Measurements from ENCODE around the gene SLC9A8. TPM values are rescaled to one million over a fixed set of nuclear protein-coding genes. Genes with fewer than 3 reads are reported as not detected.

SLC9A8 gene
- total and polyA plus RNA-seq, 4 donors, result 9.3 to 14.0 (median 11.3) TPM

DNA sequence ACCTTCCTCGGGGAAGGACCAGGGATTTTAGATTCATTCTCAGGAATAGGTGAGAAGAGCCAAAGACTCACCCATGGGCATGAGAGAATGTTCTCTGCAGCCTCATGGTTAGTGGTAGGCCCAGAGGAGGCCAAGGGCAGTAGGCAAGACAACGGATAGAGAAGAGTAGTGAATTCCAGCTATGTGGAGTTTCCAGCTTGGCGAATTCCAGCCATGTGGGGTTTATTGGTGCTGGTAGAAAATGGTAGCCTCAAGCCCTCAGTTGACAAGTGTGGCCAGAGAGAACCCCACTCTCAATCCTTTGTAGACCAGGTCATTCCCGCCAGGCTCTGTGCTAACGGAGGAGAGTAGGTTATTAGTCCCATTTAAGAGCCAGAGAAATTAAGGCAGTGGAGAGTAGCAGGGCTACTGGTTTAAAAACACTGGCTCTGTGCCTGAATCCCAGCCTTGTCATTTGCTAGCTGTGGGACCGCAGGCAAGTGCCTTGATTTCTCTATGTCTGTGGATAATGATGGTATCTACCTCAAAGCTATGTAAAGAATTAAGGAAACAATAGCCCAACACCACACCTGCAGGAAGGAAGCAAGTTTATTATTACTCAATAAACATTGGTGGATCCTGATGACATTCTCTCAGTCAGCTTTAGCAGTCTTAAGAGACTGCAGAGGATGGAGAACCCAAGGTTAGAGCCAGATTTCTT lies 2.0 kb upstream of the SLC9A8 start:
- no peak overlapping the region for H3K4me3 ChIP-seq (ENCODE audit: low read depth, low read length)
- WGBS (ENCODE audit: insufficient coverage), result 92% methylated on average over 4 of the region's 6 CpGs
- H3K36me3 ChIP-seq (ENCODE audit: control insufficient read depth, insufficient read depth, low read length), result peaks cover 3% of the 10 kb centered on the region
- DNase-seq (ENCODE audit: low read depth in 4 of 6, low spot score in 6 of 6), result no peak
- no peaks in the 10 kb centered on the region for H3K27me3 ChIP-seq (ENCODE audit: control insufficient read depth, insufficient read depth, low read length)
- no peaks in the 10 kb centered on the region for H3K9me3 ChIP-seq (ENCODE audit: control insufficient read depth, insufficient read depth, low read length)
- H3K27ac ChIP-seq (ENCODE audit: low read depth, low read length), result no peak overlapping the region
- H3K4me1 ChIP-seq (ENCODE audit: control insufficient read depth, insufficient read depth, low read length), result peaks cover 13% of the 10 kb centered on the region

DNA sequence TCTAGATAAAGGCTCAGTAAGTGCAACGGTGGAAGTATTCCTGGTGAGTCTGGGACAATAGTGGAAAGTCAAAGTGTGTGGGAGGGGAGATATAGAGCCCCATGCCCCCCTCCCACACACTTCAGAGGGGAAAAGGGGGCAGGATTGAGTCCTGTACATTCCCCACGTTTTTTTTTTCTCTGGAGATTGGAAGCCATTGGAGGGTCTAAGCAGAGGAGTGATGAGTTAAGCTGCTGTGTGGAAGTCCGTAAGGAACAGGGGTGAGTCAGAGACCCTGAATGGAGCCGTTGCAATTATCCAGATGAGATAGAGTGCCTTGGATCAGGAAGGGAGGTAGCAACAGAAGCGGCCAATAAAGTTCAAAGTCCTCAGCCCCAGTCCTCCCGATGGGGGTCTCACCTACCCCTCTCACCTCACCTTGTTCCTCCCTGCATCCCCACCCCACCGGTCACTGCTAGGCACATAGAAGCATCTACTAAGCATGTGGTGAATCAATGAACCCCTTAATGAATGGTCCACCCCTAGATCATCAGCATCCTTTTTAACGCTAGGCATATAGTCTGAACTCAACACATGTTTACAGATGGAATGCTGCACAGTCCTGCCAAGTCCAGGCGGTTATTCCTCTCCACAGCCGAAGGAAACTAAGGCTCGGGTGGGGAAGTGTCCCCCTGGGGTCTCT lies 662 bp upstream of the SLC9A8 start:
- DNase-seq (ENCODE audit: low read depth in 4 of 6, low spot score in 6 of 6), result no peak
- Histone ChIP-seq H3K4me1 (ENCODE audit: control insufficient read depth, insufficient read depth, low read length) (peaks cover 13% of the 10 kb centered on the region), H3K27ac (ENCODE audit: low read depth, low read length) (peak overlapping the region; percentile 82), H3K9me3 (ENCODE audit: control insufficient read depth, insufficient read depth, low read length) (no peaks in the 10 kb centered on the region), H3K4me3 (ENCODE audit: low read depth, low read length) (peak overlapping the region; percentile 83), H3K36me3 (ENCODE audit: control insufficient read depth, insufficient read depth, low read length) (peaks cover 14% of the 10 kb centered on the region), H3K27me3 (ENCODE audit: control insufficient read depth, insufficient read depth, low read length) (no peaks in the 10 kb centered on the region)
- 21% methylated on average over 8 of the region's 11 CpGs for WGBS (ENCODE audit: insufficient coverage)

DNA sequence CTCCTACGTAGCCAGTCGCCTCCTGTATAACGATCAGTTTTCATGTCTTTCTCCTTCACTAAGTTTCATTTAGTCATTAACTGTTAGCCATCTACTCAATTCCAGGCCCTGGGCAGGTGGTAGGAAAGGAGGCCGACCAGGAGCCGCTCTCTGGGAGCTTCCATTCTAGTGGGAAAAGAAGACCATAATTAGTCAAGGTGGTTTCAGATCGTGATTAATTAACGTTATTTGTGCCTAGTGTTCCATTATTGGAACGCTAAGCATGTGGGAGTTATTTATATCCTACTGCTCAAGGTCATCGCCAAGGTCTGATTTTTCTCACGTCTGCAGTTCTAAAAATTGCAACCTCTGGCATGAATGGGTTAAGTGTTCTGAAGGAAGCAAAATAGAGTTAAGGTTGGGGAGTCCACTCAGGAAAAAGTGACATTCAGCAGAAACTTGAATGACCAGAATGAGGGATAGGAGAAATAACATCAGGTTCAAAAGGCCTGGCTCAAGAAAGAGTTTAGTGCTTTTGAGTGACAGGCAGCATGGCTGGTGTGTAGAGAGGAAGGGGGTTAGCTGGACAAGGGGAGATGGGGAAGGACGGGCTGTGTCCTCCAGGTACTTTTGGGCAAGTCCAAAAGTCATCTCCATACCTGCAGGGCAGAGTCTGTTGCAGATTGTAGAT lies 812 bp downstream of the SLC9A8 start:
- Histone ChIP-seq H3K4me3 (ENCODE audit: low read depth, low read length) (peak overlapping the region; percentile 83), H3K27ac (ENCODE audit: low read depth, low read length) (peak overlapping the region; percentile 67), H3K36me3 (ENCODE audit: control insufficient read depth, insufficient read depth, low read length) (peaks cover 16% of the 10 kb centered on the region), H3K27me3 (ENCODE audit: control insufficient read depth, insufficient read depth, low read length) (no peaks in the 10 kb centered on the region), H3K9me3 (ENCODE audit: control insufficient read depth, insufficient read depth, low read length) (no peaks in the 10 kb centered on the region), H3K4me1 (ENCODE audit: control insufficient read depth, insufficient read depth, low read length) (peaks cover 13% of the 10 kb centered on the region)
- DNase-seq (ENCODE audit: low read depth in 4 of 6, low spot score in 6 of 6), result no peak
- 28% methylated on average over 8 of the region's 11 CpGs for WGBS (ENCODE audit: insufficient coverage)

DNA sequence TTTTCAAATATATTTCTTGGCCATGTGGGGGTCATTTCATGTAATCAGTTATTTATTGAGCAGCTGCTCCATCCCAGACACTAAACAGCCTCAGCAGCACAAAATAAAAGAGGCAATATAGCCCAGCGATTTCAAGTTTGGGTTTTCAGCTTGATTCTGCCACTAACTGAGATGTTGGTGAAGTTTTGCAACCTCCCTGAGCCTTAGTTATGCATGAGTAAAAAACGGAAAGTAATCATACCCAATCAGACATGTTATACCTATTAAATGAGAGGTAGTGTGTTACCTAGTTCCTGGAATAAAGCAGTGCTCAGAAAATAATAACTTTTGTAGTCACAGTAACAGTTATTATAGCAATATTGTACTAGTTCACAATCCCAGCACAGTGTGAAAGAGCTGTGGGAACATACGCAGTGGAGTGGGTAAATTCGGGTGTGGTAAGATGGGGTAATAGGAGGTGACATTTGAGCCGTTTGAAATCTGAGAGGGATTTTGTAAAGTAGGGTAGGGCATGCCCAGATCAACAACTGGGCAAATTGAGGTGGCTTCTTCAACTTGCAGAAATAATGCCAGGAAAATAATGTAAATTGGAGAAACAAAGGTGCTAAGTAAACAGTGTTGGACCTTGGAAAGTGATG lies 1.5 kb downstream of the SLC9A8 start:
- Histone ChIP-seq H3K36me3 (ENCODE audit: control insufficient read depth, insufficient read depth, low read length) (peaks cover 16% of the 10 kb centered on the region), H3K4me1 (ENCODE audit: control insufficient read depth, insufficient read depth, low read length) (peaks cover 13% of the 10 kb centered on the region), H3K4me3 (ENCODE audit: low read depth, low read length) (no peak overlapping the region), H3K9me3 (ENCODE audit: control insufficient read depth, insufficient read depth, low read length) (no peaks in the 10 kb centered on the region), H3K27me3 (ENCODE audit: control insufficient read depth, insufficient read depth, low read length) (no peaks in the 10 kb centered on the region), H3K27ac (ENCODE audit: low read depth, low read length) (no peak overlapping the region)
- no peak for DNase-seq (ENCODE audit: low read depth in 4 of 6, low spot score in 6 of 6)
- 78% methylated on average over 3 of the region's 5 CpGs for WGBS (ENCODE audit: insufficient coverage)

GRCh38 chr20:49818816-49819215 lies 6.2 kb downstream of the SLC9A8 start:
- WGBS (ENCODE audit: insufficient coverage), result no CpG with 5 or more reads among the region's 1 CpG
- Histone ChIP-seq H3K36me3 (ENCODE audit: control insufficient read depth, insufficient read depth, low read length) (peaks cover 19% of the 10 kb centered on the region), H3K4me3 (ENCODE audit: low read depth, low read length) (no peak overlapping the region), H3K27me3 (ENCODE audit: control insufficient read depth, insufficient read depth, low read length) (no peaks in the 10 kb centered on the region), H3K27ac (ENCODE audit: low read depth, low read length) (no peak overlapping the region), H3K4me1 (ENCODE audit: control insufficient read depth, insufficient read depth, low read length) (peaks cover under 1% of the 10 kb centered on the region), H3K9me3 (ENCODE audit: control insufficient read depth, insufficient read depth, low read length) (no peaks in the 10 kb centered on the region)
- no peak for DNase-seq (ENCODE audit: low read depth in 4 of 6, low spot score in 6 of 6)

- no peak overlapping the region for H3K27ac ChIP-seq (ENCODE audit: low read depth, low read length)
- peaks cover 19% of the 10 kb centered on the region for H3K36me3 ChIP-seq (ENCODE audit: control insufficient read depth, insufficient read depth, low read length)
- H3K4me1 ChIP-seq (ENCODE audit: control insufficient read depth, insufficient read depth, low read length), result no peaks in the 10 kb centered on the region
- no peak overlapping the region for H3K4me3 ChIP-seq (ENCODE audit: low read depth, low read length)
- no peaks in the 10 kb centered on the region for H3K27me3 ChIP-seq (ENCODE audit: control insufficient read depth, insufficient read depth, low read length)
- no peaks in the 10 kb centered on the region for H3K9me3 ChIP-seq (ENCODE audit: control insufficient read depth, insufficient read depth, low read length)
- DNase-seq (ENCODE audit: low read depth in 4 of 6, low spot score in 6 of 6), result no peak
- 90% methylated on average over 2 of the region's 3 CpGs for WGBS (ENCODE audit: insufficient coverage)
These were observed 7.1 kb downstream of the SLC9A8 start for GRCh38 chr20:49819702-49820101.

DNA sequence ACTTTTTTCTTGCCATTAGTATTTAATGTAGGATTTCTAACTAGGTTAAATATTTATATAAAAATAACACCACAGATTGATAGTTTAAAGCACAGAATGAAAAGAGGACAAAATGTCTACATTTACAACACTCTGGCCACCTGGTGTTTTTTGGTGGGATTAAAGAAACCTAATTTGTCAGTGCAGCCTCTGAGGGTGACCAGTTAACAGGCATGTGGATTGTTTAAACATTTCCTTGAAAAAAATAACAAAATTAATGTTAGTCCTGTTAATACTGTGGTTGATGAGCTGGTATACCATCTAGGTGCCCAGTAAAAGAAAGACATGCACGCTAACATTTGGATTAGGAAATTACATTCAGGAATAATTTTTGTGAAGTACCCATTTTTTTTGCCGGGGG lies 8.8 kb downstream of the SLC9A8 start:
- DNase-seq (ENCODE audit: low read depth in 4 of 6, low spot score in 6 of 6), result no peak
- Histone ChIP-seq H3K36me3 (ENCODE audit: control insufficient read depth, insufficient read depth, low read length) (peaks cover 10% of the 10 kb centered on the region), H3K4me1 (ENCODE audit: control insufficient read depth, insufficient read depth, low read length) (no peaks in the 10 kb centered on the region), H3K27me3 (ENCODE audit: control insufficient read depth, insufficient read depth, low read length) (no peaks in the 10 kb centered on the region), H3K9me3 (ENCODE audit: control insufficient read depth, insufficient read depth, low read length) (no peaks in the 10 kb centered on the region), H3K27ac (ENCODE audit: low read depth, low read length) (no peak overlapping the region), H3K4me3 (ENCODE audit: low read depth, low read length) (no peak overlapping the region)
- no CpG with 5 or more reads among the region's 2 CpGs for WGBS (ENCODE audit: insufficient coverage)

- 78% methylated on average over 2 of the region's 2 CpGs for WGBS (ENCODE audit: insufficient coverage)
- peaks cover 7% of the 10 kb centered on the region for H3K36me3 ChIP-seq (ENCODE audit: control insufficient read depth, insufficient read depth, low read length)
- no peak overlapping the region for H3K27ac ChIP-seq (ENCODE audit: low read depth, low read length)
These were observed 9.3 kb downstream of the SLC9A8 start for GRCh38 chr20:49821870-49822331.

DNA sequence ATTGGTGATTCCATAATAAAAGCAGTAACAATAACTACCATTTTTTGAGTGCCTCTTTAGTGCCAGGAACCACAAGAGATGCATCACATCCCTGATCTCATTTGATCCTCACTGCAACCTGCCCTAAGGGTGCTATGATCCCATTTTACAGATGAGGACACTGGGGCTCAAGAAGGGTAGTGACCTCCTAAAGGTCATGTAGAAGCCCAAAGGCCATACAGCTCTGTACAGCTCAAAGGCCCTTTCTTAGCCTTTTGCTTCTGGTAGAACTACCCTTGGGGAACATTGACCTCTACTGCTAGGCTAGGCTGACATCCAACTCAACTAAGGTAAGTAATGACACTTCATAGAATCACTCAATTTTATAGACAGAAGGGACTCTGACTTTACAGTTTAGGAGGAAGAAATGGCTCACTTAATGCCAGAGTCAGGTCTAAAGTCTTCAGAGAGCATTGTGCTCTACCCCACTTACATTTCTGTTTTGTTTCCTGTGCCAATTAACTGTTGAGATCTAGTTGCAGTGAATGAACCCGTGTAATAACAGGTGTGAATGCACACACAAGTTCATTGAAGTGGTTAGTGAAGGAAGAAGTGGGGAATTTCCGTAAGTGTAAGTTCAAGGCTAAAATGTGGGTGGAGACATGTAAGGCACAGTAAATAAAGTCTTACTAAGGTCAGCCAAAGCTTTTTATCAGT lies 10.7 kb downstream of the SLC9A8 start:
- H3K27ac ChIP-seq (ENCODE audit: low read depth, low read length), result no peak overlapping the region
- H3K36me3 ChIP-seq (ENCODE audit: control insufficient read depth, insufficient read depth, low read length), result peaks cover 10% of the 10 kb centered on the region
- no peaks in the 10 kb centered on the region for H3K27me3 ChIP-seq (ENCODE audit: control insufficient read depth, insufficient read depth, low read length)
- H3K4me1 ChIP-seq (ENCODE audit: control insufficient read depth, insufficient read depth, low read length), result no peaks in the 10 kb centered on the region
- 90% methylated on average over 1 of the region's 2 CpGs for WGBS (ENCODE audit: insufficient coverage)
- DNase-seq (ENCODE audit: low read depth in 4 of 6, low spot score in 6 of 6), result no peak
- H3K4me3 ChIP-seq (ENCODE audit: low read depth, low read length), result no peak overlapping the region
- H3K9me3 ChIP-seq (ENCODE audit: control insufficient read depth, insufficient read depth, low read length), result no peaks in the 10 kb centered on the region

More at GRCh38 chr20:49821870-49822331, 9.3 kb downstream of the SLC9A8 start:
- Histone ChIP-seq H3K27me3 (ENCODE audit: control insufficient read depth, insufficient read depth, low read length) (no peaks in the 10 kb centered on the region), H3K9me3 (ENCODE audit: control insufficient read depth, insufficient read depth, low read length) (no peaks in the 10 kb centered on the region), H3K4me1 (ENCODE audit: control insufficient read depth, insufficient read depth, low read length) (no peaks in the 10 kb centered on the region), H3K4me3 (ENCODE audit: low read depth, low read length) (no peak overlapping the region)
- peak in 1 of 6 donors; percentile 17 for DNase-seq (ENCODE audit: low read depth in 4 of 6, low spot score in 6 of 6)
